H9 (cell line): ENCODE data around the gene CA12. TPM values are rescaled to one million over a fixed set of nuclear protein-coding genes. Genes with fewer than 3 reads are reported as not detected.

Source experiments
- DNase-seq: peaks from one replicate; pipeline ENCODE4 v3.0.0-alpha.2; 2017
- H2AFZ ChIP-seq: one replicate; pipeline ENCODE4 v1.6.1; 2013; ENCODE audit warnings: mild to moderate bottlenecking, low read length, control low read depth, moderate library complexity
- H2AK5ac ChIP-seq: 2 replicates; pipeline ENCODE4 v1.6.1; 2013; ENCODE audit warnings: low read length, control low read depth, mixed read lengths; ENCODE audit not compliant: insufficient read length
- H2BK120ac ChIP-seq: one replicate; pipeline ENCODE4 v1.6.1; 2013; ENCODE audit warnings: low read depth, mild to moderate bottlenecking, low read length, control low read depth, inconsistent platforms; ENCODE audit not compliant: poor library complexity, severe bottlenecking
- H2BK12ac ChIP-seq: 2 replicates; pipeline ENCODE4 v1.6.1; 2013; ENCODE audit warnings: low read length, control low read depth, mixed read lengths, low read depth; ENCODE audit not compliant: insufficient read length
- H2BK15ac ChIP-seq: 2 replicates; pipeline ENCODE4 v1.6.1; 2013; ENCODE audit warnings: low read depth, low read length, control low read depth
- H2BK20ac ChIP-seq: one replicate; pipeline ENCODE4 v1.6.1; 2013; ENCODE audit warnings: low read depth, mild to moderate bottlenecking, low read length, control low read depth, inconsistent platforms; ENCODE audit not compliant: poor library complexity, severe bottlenecking
- H2BK5ac ChIP-seq: 2 replicates; pipeline ENCODE4 v1.6.1; 2013; ENCODE audit warnings: low read length, control low read depth, mixed read lengths; ENCODE audit not compliant: insufficient read length
- H3K14ac ChIP-seq: 2 replicates; pipeline ENCODE4 v1.6.1; 2013; ENCODE audit warnings: low read length, control low read depth; ENCODE audit not compliant: insufficient read depth
- H3K18ac ChIP-seq: 2 replicates; pipeline ENCODE4 v1.6.1; 2013; ENCODE audit warnings: low read depth, mild to moderate bottlenecking, mixed read lengths, low read length, control low read depth; ENCODE audit not compliant: insufficient read length
- H3K23ac ChIP-seq: 2 replicates; pipeline ENCODE4 v1.6.1; 2013; ENCODE audit warnings: low read length, control low read depth, mixed read lengths, low read depth; ENCODE audit not compliant: insufficient read length
- H3K23me2 ChIP-seq: 2 replicates; pipeline ENCODE4 v1.6.1; 2013; ENCODE audit warnings: low read depth, mild to moderate bottlenecking, mixed read lengths, low read length, control low read depth; ENCODE audit not compliant: insufficient read length, poor library complexity, severe bottlenecking
- H3K27ac ChIP-seq: 2 replicates; pipeline ENCODE4 v1.5.1; 2013; ENCODE audit warnings: low read length, control low read depth, mixed read lengths, low read depth; ENCODE audit not compliant: insufficient read length
- H3K27me3 ChIP-seq: 2 replicates; pipeline ENCODE4 v1.6.1; 2013; ENCODE audit warnings: low read length, control low read depth, inconsistent platforms; ENCODE audit not compliant: insufficient read depth
- H3K4ac ChIP-seq: 2 replicates; pipeline ENCODE4 v1.6.1; 2013; ENCODE audit warnings: low read depth, mild to moderate bottlenecking, control low read depth, inconsistent platforms, low read length, moderate library complexity
- H3K4me1 ChIP-seq: 2 replicates; pipeline ENCODE4 v1.6.1; 2013; ENCODE audit warnings: low read length, control low read depth, inconsistent platforms; ENCODE audit not compliant: insufficient read depth
- H3K4me2 ChIP-seq: 2 replicates; pipeline ENCODE4 v1.6.1; 2013; ENCODE audit warnings: low read length, control low read depth, mixed read lengths; ENCODE audit not compliant: insufficient read length, insufficient read depth
- H3K56ac ChIP-seq: 2 replicates; pipeline ENCODE4 v1.6.1; 2013; ENCODE audit warnings: low read depth, mild to moderate bottlenecking, mixed read lengths, low read length, control low read depth; ENCODE audit not compliant: insufficient read length
- H3K79me1 ChIP-seq: 2 replicates; pipeline ENCODE4 v1.6.1; 2013; ENCODE audit warnings: low read depth, mild to moderate bottlenecking, moderate library complexity, low read length, control low read depth, inconsistent platforms; ENCODE audit not compliant: insufficient read depth, poor library complexity, severe bottlenecking
- H3K79me2 ChIP-seq: 2 replicates; pipeline ENCODE4 v1.6.1; 2013; ENCODE audit warnings: low read length, control low read depth, inconsistent platforms; ENCODE audit not compliant: insufficient read depth
- H3K9ac ChIP-seq: 2 replicates; pipeline ENCODE4 v1.6.1; 2013; ENCODE audit warnings: low read length, control low read depth, mixed read lengths; ENCODE audit not compliant: insufficient read length; ENCODE audit errors: extremely low read depth
- H3K9me3 ChIP-seq: one replicate; pipeline ENCODE4 v1.6.1; 2013; ENCODE audit warnings: low read depth, low read length, inconsistent platforms; ENCODE audit not compliant: control insufficient read depth
- H3T11ph ChIP-seq: one replicate; pipeline ENCODE4 v1.6.1; 2013; ENCODE audit warnings: mild to moderate bottlenecking, low read length, control low read depth, inconsistent platforms
- H4K20me1 ChIP-seq: one replicate; pipeline ENCODE4 v1.6.1; 2013; ENCODE audit not compliant: control insufficient read depth, insufficient read length, insufficient read depth
- H4K5ac ChIP-seq: 2 replicates; pipeline ENCODE4 v1.6.1; 2013; ENCODE audit warnings: low read depth, mild to moderate bottlenecking, mixed read lengths, low read length, control low read depth; ENCODE audit not compliant: insufficient read length
- H4K8ac ChIP-seq: replicated peaks from 2 replicates; pipeline ENCODE4 v1.6.1; 2013; ENCODE audit warnings: low read length, control low read depth, mixed read lengths, low read depth; ENCODE audit not compliant: insufficient read length
- H4K91ac ChIP-seq: 2 replicates; pipeline ENCODE4 v1.6.1; 2013; ENCODE audit warnings: low read depth, mild to moderate bottlenecking, moderate library complexity, mixed read lengths, low read length, control low read depth; ENCODE audit not compliant: insufficient read length
- H3K27ac Mint-ChIP-seq, 3 experiments: 2 replicates in 2 of 3; 3 replicates in 1 of 3; pipeline ENCODE4 v1.8.0; 2020 to 2021; ENCODE audit warnings: mixed read lengths in 3 of 3, mild to moderate bottlenecking in 1 of 3, moderate library complexity in 1 of 3
- H3K27me3 Mint-ChIP-seq: 2 replicates; pipeline ENCODE4 v1.8.0; 2021; ENCODE audit warnings: low read depth, mild to moderate bottlenecking, moderate library complexity, mixed read lengths
- H3K36me3 Mint-ChIP-seq, 3 experiments: 2 replicates in 2 of 3; 3 replicates in 1 of 3; pipeline ENCODE4 v1.8.0; 2020 to 2021; ENCODE audit warnings: low read depth in 3 of 3, mixed read lengths in 3 of 3; ENCODE audit not compliant: insufficient read depth in 1 of 3
- H3K4me1 Mint-ChIP-seq, 2 experiments: 2 replicates each; pipeline ENCODE4 v1.8.0; 2020; ENCODE audit warnings: mixed read lengths in 2 of 2
- H3K4me3 Mint-ChIP-seq, 2 experiments: 2 replicates in 1 of 2; 3 replicates in 1 of 2; pipeline ENCODE4 v1.8.0; 2020 to 2021; ENCODE audit warnings: mild to moderate bottlenecking in 2 of 2, mixed read lengths in 2 of 2, moderate library complexity in 1 of 2
- H3K9me3 Mint-ChIP-seq, 2 experiments: 2 replicates in 1 of 2; 3 replicates in 1 of 2; pipeline ENCODE4 v1.8.0; 2020; ENCODE audit warnings: mild to moderate bottlenecking in 2 of 2, mixed read lengths in 2 of 2, moderate library complexity in 1 of 2
- WGBS: extraction: QIAGEN DNeasy Blood & Tissue Kit; methylation state at CpG from one replicate; pipeline ENCODE4 v1.1.7; 2013; ENCODE audit warnings: missing lambda C conversion rate, low lambda C conversion rate, mixed read lengths; ENCODE audit not compliant: insufficient read length; ENCODE audit errors: extremely low coverage; 5-methylcytosine and 5-hydroxymethylcytosine counted together
- total RNA-seq: library from RNA; stranded (reverse); gene quantifications from 2 replicates; pipeline ENCODE4 v1.2.1, GENCODE V29; 2021
- TF ChIP-seq, protein P1 (sequence below): fragments of 200-600 bp; sonication (generic); conservative IDR thresholded peaks from 3 replicates; pipeline ENCODE4 v1.8.0; 2021; ENCODE audit warnings: antibody characterized with exemption, mild to moderate bottlenecking

The CA12 gene
- total RNA-seq, 1 experiment from 2014 or later, result 0.68 TPM

DNA sequence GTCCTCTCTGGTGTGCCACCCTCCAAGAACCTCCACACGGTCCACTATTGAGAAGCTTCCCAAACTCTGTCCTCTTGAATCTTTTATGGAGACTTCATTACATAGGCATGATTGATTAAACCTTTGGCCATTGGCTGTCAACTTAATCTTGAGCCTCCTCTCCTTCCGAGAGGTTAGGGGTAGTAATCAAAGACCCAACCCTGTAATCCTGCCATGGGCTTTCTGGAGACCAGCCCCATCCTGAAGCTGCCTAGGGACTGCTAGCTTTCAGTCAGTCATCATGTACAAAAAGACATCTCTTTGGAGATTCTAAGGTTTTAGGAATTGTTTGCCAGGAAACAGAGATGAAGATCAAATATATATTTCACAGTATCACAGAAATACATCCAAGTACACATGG is 67.2 kb downstream of the CA12 start:
- H3K27me3 ChIP-seq, result no peaks in the 10 kb centered on the region
- DNase-seq, result no peak
- no peak overlapping the region for H3K56ac ChIP-seq
- H2BK12ac ChIP-seq, result no peak overlapping the region
- no peaks in the 10 kb centered on the region for H3K9me3 Mint-ChIP-seq
- peaks cover 34 to 44% of the 10 kb centered on the region in 2 experiments for H3K4me1 Mint-ChIP-seq
- no peak overlapping the region for H2AK5ac ChIP-seq
- no peak overlapping the region for H4K91ac ChIP-seq
- no peak overlapping the region for H3K4me2 ChIP-seq
- H3K14ac ChIP-seq, result no peak overlapping the region
- no peak overlapping the region for H3K4ac ChIP-seq
- peak overlapping the region in 1 of 3 experiments; percentile 68; a peak in 2 of 7 replicates for H3K27ac Mint-ChIP-seq
- H2BK20ac ChIP-seq, result no peak overlapping the region
- no peak overlapping the region for H3K18ac ChIP-seq
- H3K23ac ChIP-seq, result no peak overlapping the region
- H2BK120ac ChIP-seq, result no peak overlapping the region
- TF ChIP-seq, protein P1, sequence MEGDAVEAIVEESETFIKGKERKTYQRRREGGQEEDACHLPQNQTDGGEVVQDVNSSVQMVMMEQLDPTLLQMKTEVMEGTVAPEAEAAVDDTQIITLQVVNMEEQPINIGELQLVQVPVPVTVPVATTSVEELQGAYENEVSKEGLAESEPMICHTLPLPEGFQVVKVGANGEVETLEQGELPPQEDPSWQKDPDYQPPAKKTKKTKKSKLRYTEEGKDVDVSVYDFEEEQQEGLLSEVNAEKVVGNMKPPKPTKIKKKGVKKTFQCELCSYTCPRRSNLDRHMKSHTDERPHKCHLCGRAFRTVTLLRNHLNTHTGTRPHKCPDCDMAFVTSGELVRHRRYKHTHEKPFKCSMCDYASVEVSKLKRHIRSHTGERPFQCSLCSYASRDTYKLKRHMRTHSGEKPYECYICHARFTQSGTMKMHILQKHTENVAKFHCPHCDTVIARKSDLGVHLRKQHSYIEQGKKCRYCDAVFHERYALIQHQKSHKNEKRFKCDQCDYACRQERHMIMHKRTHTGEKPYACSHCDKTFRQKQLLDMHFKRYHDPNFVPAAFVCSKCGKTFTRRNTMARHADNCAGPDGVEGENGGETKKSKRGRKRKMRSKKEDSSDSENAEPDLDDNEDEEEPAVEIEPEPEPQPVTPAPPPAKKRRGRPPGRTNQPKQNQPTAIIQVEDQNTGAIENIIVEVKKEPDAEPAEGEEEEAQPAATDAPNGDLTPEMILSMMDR, result no peak
- H3K4me3 Mint-ChIP-seq, result no peak overlapping the region
- no CpG with 5 or more reads among the region's 2 CpGs for WGBS
- no peaks in the 10 kb centered on the region for H3K79me2 ChIP-seq
- no peak overlapping the region for H2BK5ac ChIP-seq
- no peak overlapping the region for H3K9ac ChIP-seq
- no peaks in the 10 kb centered on the region for H3K9me3 ChIP-seq
- H3K23me2 ChIP-seq, result no peaks in the 10 kb centered on the region
- H3K27ac ChIP-seq, result no peak overlapping the region
- no peaks in the 10 kb centered on the region for H4K20me1 ChIP-seq
- no peak overlapping the region for H2BK15ac ChIP-seq
- no peaks in the 10 kb centered on the region; the same call in 1 of the 2 replicates for H3K27me3 Mint-ChIP-seq
- H4K8ac ChIP-seq, result no peak overlapping the region
- no peaks in the 10 kb centered on the region for H3K36me3 Mint-ChIP-seq
- peaks cover 8% of the 10 kb centered on the region for H3K4me1 ChIP-seq
- H2AFZ ChIP-seq, result no peak overlapping the region
- H3K79me1 ChIP-seq, result no peaks in the 10 kb centered on the region
- H4K5ac ChIP-seq, result no peak overlapping the region
- no peak overlapping the region for H3T11ph ChIP-seq
